Retina (tissue), 1 donor: ENCODE measurements around the gene CCM2.

Source experiments
- DNase-seq: peaks from one replicate; pipeline ENCODE4 v3.0.0-alpha.2; 2016

Gene CCM2

DNA sequence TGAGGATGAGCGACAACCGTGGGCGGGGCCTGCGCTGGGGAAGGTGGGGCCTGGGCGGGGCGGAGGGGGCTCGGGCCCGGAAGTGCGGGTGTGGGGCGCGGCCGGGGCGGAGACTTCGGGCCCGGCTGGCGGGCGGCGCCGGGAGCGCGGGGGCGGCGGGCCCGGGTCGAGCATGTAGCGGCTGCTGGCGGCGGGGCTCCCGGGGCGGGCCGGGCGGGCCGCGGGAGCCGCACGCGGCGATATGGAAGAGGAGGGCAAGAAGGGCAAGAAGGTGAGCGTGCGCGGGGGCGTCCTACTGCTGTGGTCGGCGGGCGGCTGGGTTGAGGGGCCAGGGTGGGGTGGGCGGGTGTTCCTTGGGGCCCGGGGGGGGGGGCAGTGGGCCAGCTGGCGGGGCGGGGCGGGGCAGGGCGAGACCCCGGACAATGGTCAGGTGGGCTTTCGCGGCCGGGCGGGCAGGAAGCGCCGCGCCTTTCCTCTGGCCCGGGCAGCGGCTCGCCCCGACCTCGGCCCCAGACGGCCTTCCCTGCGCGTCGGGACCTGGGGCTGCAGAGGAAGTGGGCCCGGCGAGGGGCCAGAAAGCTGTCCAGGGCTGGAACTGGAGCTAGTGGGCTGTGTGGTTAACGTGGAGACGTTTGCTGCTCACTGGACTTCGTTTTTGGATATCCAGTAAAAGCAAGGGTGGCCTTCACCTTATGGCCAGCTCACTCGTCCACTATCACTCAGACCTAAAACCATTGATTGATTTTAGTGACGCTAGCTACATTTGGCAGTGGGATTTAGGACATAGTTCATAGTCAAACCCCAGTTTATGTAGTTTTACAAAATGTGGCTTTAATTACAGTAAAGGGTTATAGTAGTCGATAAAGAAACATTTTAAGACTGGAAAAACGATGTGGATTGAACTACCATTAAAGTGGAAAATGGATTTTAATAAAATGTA, at the start of gene CCM2:
CCM2 (plus strand) TSS at position 109 of the 940 bp plus-strand sequence; CDS start at position 242, 133 bp downstream.
- DNase-seq, result peak; percentile 71

DNA sequence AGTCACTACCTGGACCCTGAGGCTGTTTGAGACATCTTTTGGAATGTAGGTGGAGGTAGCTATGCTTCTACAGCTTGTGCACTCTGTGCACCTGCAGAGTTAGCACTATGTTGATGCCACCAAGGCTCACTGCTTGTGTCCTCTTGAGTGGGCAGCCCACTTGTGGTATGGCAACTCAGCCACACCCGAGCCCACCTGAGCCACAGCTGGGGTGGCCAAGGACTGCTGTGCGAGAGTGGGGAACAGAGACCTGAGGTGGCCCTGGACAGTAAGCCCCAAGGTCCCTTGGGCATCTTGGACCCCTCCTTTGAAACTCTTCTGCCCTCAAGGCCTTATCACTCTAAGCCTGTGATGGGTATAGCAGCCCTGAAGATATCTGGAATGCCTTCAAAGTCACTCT, 46.8 kb upstream of the CCM2 start:
- no peak for DNase-seq

DNA sequence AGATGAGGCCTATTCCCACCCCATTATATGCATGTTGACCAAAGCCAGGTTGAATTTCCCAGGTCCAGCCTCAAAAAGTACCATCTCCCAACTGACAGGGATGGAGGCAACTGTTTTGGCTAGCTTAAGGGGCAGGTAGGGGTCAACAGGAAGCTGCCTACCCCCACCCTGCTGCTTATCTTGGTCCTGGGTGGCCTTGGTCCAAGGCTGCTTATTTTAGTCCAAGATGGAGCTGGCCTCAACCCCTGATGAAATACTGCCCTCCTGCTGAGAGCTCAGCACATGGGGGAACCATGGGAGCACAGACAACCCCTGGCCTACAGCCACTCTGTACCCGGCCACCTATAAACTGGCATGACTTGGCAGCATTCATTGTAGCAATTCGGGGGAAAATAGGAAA, 44.3 kb upstream of the CCM2 start:
- no peak for DNase-seq

DNA sequence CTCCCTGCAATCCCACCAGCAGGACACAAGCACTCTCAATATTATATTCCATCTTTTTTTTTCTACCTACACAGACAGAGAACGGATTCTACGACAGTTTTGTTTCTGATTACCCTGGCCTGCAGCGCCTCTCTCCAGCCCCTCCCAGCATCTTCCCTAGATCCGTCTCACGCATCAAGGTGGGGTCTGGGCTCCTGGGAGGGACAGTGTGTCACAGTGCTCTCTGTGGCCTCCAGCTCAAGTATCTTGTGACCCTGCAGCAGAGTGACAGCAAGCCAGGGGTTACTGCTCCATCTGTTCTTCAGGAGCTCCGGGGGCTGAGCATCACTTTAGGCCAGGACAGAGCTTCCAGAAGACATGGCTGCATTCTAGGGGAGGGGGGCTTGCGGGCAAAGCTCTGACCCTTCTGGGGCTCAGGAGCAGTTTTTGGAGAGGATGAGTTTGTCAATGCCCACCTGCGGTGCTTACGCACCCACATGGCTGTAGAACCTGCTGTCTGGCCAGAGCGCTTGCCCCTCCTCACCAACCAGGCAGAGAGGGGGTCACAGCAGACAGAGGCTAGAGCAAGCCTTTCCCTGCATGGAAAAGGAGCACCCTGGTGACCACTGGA, 43.7 kb upstream of the CCM2 start:
- no peak for DNase-seq

DNA sequence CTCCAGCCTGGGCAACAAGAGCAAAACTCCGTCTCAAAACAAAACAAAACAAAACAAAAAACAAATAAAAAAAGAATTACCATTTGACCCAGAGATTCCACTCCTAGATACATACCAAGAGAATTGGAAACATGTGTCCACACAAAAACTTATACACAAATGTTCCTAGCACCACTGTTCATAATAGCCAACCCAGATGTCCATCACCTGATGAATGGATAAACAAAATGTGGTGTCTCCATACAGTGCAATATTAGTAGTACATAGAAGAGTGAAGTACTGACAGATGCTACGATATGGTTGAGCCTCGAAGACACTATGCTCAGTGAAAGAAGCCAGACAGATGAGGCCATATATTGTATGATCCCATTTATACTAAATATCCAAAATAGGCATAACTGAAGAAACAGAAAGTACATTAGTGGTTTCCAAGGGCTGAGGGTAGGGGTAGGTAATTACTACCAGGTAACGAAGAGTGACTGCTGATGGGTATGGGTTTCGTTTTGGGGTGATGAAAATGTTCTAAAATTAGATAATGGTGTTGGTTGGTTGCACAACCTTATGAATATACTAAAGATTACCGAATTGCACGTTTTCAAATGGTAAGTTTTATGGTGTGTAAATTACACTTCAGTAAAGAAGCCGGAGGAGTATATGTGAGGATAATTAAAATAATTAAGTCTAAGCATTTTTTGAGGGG, 41.2 kb upstream of the CCM2 start:
- DNase-seq, result no peak

DNA sequence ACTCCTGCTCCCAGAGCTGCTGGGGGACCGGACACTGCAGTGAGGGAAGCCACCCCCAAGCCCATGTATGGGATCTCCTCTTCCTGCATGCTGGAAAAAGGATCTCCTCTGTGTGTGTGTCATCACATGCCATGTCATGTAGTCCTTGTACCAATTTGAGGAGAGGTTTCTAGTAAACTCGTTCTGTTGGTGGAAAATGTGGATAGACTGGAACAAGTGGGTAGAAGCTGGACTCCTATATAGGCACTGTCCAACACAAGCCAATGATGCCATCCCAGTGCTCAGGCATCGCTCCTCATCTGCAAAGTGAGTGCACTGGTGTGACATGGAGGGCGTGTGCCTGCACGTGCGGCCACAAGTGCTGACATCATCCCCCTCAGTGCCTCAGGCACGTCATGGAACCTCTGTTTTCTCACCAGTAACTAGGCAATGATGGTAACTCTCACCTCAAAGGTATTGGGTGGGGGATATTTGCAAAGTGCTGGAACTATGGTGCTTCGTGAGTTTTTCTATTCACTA, 40.5 kb upstream of the CCM2 start:
- DNase-seq, result no peak

DNA sequence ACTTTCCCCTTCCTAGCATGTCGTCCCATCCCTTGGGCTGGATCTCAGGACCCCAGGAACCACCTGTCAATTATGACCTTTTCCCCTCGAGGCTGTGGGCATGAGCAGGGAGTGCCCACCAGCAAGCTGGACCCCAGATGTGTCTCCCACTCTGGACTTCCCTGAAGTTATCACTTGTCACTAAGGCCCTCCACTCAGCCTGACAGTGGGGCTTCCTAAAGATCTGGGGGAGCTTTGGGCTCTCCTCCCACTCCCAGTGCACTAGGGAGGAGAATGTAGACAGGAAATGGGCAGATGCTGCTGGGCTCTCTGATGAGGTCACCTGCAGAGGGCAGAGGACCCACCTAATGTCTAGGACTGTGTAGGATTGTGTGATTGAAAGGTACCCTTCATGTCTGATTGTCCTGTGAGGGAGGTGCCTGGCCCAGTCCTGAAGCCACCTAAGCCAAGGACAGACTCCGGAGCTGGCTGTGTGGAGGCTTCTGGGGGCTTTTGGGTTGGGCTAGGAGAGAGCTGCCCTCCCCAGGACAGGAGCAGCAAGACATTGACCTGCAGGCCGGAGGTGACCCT, 39.9 kb upstream of the CCM2 start:
- DNase-seq, result no peak

DNA sequence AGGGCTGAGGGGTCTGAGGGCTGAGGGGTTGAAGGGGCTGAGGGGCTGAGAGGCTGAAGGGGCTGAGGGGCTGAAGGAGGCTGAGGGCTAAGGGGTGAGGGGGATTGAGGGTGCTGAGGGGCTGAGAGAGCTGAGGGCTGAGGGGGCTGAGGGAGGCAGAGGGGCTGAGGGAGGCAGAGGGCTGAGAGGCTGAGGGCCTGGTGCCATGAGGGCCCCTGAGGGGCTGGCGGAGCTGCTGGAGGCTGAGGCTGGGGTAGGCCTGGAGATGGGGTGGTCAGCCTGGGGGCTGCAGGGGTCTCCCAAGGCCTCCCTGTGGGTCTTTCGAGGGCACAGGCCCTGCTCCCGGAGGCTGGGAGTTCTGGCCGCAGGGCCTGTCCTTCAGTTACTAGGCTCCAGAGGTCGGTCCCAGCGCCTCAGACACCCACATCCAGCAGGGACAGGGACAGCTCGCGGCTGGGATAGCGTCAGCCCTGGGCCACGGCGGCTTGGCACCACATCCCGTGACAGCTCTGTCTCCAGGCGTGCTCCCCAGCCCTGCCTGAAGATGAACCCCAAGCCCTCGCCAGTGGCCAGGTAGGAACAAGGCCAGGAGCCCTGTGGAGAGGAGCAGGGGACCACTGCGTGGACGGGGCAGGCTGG, 38.0 kb upstream of the CCM2 start:
- no peak for DNase-seq

DNA sequence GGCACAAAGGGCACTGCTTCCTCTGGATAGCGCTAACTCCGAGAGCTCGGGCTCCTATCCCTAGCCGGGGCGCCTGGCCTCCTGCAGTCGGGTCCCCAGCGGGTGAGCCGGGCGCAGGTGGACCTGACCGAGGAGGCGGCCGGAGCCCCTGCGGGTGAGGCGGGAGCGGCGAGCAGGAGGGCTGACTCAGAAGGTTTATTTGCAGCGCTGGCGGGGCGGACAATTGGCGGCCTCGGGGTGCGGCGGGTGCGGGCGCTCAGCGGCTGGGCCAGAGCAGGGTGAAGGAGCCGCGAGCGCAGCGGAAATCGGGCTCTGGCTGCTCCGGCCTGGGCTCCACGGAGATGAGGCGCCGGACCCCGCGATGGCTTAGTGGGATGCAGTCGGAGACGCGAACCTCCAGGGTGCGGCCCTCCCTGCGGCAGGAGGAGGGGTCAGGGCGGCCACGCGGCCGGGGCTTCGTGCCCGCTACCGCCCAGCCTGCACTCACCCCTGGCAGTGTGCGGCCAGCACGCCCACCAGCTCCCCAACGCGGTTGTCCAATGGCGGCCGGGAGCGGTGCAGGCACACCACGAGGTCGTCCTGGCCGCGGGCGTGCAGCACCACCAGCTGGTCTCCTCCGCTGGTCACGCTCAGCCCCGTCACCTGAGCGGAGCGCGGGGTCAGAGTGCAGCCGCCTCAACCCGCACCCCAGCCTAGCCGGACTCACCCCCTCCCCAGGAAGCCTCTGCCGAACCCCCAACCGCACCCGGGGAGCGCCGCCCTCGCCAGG, 37.3 kb upstream of the CCM2 start:
- peak; percentile 83 for DNase-seq

DNA sequence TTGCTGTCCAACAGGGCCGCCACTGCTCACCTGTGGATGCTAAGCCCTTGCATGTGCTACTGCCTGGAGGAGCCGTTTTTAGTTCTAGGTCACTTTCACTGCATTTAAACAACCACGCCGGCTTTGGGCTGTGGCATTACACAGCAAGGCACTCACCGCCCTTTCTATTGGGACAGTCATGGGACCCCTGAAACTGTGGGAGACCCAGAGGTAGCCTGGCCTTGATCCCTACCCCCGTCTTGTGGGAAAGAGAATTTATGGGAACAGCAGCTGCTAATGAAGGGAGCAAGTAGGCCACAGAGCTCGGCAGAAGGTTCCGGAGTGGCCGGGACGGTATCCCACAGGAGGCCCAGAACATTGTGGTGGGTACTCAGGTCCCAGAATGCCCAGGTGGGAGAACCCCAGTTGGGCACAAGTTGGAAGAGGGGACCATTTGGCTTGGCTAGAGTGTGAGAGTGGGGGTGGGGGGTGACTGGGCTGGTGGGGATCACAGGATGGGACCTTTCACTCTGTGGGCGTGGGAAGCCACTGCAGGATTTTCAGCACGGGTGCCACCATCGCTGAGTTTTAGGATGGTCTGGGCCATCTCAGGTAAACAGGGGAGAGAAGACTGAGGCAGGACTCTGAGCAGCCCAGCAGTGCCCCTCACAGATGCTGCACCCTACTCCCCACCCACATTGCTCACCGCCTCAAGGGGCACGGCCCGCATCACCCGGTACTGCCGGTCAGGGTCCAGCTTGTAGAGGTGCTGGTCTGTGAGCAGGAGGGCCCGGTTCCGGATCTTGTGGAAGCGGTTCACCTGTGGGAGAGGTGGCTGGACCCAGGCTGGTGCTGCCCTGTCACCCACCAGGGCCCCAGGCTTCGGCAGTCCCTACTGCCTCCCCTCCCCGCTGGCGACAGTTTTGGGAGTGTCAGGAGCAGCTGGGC, 36.4 kb upstream of the CCM2 start:
- DNase-seq, result no peak

DNA sequence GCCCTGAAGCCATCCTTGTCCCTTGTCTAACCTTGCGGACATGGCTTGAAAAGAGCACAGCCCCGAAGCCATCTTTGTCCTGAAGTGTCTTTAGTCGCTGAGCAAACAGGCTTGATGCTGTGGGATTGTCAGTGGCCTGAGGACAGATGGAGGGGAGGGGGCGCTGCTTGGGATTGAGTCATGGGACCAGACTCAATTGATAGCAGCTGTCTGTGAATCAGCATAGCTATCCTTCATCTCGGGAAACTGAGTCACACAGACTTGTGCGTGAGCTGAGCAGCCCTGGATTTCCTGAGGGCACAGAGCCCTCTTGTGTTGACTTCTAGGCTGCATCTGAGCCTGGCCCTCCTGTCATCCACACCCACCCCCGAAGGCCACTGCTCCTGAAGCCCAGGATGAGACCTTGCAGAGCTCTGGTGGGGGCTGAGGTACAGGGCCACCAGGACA, 35.6 kb upstream of the CCM2 start:
- peak; percentile 47 for DNase-seq

DNA sequence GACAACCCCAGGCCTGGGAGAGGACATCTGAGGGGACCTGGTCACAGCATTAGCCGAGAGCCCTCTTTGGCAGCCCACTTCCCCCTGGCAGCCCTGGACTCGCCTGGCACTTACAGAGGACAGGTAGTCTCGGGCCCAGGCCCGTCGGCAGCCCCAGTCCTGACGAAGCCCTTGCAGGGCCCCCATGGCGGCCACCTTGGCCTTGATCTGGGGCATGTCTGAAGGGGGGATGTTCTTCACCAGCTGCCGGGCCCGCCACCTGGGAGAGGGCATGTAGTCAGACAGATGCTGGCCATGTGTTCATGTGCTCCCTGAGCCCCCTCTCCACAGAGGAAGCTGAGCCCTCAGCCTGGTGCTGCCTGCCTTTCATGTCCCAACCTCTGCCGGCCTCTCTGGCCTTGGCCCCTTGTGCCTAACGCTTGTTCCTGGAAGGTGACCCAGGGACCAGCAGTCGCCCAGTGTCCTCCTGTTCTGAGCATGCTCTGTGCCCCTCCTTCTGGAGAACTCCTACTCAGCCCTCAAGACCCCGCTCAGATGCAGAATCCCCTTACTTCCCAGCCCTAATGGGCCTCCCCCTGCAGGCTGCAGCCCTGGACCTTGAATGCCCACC, 35.1 kb upstream of the CCM2 start:
- DNase-seq, result peak; percentile 22

DNA sequence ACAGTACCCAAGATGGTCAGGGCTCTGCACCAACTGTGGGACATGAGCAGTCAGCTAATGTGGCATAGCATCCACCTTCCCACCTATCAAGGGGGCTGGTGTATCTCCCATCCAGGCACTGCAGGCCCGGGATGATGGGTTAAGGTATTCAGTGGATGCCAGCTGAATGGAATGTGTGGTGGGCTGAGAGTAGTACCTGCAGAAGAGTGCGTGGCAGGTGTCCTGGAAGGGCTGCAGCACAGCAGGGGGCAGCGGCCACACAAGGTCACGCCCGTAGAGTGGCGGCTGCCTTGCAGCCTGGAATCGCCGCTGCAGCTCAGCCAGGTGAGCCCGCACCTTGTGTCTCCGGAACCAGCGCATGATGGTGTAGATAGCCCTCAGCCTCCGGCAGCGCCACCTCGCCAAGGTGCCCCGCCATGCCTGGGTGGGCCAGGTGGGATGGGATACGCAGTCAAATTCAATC, 34.5 kb upstream of the CCM2 start:
- DNase-seq, result no peak

DNA sequence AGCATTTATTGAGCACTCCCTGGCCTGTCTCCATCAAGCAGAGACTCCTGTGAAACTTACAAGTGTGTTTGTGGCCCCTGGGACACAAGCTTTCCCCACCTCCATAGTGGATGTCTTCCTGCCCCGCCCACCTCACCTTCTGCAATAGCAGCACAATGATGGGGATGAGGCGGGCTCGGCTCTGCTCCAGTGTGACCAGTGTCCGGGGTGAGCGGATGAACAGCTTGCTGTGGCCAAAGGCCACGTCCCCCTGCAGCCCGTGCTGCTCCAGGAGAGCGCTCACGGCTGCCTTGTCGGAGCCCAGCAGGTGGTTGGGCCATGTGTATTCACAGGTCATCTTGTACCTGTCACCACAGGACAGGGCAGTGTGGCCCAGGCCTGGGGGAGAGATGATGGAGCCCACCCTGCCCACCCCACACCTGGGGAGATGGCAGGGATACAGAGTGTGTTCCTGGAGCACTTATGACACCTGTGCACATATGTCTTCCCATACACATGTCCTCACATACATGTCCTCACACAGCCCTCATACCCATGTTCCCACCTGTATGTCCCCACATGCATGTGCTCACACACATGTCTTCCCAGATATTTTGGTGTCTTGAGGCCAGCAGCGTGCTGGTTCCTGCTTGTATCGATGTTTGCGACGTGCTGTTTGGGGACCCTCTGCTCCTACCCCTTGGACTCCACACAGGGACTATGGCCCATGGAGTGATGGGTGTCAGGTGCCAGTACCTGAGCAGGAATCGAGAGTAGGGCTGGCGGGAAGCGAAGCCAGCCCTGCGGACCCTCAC, 33.9 kb upstream of the CCM2 start:
- no peak for DNase-seq

DNA sequence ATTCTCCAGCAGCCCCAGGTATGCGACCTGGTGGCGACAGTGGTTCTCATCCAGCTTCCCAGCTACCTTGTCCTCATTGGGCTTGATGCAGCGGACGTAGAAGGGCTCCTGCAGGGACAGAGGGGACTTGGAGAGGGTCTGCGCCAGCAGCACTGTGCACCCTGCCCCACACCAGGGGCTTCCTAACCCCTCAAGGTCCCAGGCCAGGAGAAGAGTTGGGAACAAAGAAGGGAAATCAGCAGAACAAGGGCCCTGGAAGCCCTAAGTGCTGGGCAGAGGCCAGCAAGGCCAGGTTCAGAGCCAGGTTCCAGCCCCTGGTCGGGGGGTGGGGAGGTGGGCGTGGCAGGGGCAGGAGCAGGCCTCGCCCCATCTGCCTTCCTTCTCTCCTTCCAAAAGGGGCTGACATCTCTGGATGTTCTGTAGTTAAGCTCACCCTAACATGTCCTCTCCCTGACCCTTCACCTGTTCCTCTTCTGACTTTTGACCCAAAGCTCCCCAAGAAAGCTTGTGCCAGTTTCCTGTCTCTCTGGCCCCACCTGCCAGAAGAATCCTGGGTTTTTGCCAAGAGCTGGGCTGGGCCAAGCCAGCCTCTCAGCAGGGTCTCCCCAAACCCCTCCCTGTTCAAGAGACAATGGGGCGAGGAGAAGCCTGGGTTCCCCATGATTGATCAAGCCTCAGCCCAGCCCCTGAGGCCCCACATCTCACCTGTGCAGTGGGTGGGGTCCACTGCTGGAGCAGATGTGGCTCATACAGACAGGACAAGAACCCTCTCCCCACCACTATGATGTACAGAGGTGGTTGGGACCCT, 33.1 kb upstream of the CCM2 start:
- no peak for DNase-seq

DNA sequence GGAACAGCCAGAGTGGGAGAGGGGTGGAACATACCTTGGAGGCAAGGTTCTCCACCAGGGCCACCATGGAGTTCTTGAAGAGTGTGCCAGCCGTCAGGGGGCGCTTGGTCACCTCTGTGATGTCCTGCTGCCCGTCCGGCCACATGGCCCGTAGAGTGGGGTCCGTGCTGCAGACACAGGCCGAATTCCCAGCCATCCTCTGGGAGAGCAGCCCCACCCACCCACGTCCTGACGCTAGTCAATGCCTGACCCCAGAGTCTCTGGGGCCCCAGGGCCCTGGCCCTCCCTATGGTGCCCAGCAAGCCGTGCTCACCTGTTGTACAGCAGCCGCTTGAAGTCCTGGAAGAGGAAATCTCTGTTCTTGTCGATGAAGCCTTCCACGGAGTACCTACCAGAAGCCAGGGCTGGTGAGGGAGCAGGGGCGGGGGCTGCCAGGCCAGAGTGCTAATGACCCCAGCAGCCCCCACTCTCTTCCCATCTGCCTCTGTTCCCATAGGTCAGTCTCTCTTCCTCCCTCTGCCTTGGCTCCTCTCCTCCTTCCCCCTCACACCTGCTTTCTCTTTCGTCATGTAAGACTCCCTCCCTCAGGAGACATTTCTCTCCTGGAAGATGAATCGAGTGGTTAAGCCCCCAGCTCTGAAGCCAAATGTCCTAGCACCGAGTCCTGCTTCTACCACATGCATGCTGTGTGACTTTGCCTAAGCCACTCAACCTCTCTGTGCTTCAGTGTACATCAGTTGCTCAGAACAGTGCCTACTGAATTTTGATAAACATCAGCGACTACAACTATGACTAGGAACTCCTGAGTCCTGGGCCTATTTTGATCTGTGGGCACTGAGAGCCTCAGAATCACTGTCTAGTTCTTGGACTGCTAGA, 32.2 kb upstream of the CCM2 start:
- peak; percentile 16 for DNase-seq

DNA sequence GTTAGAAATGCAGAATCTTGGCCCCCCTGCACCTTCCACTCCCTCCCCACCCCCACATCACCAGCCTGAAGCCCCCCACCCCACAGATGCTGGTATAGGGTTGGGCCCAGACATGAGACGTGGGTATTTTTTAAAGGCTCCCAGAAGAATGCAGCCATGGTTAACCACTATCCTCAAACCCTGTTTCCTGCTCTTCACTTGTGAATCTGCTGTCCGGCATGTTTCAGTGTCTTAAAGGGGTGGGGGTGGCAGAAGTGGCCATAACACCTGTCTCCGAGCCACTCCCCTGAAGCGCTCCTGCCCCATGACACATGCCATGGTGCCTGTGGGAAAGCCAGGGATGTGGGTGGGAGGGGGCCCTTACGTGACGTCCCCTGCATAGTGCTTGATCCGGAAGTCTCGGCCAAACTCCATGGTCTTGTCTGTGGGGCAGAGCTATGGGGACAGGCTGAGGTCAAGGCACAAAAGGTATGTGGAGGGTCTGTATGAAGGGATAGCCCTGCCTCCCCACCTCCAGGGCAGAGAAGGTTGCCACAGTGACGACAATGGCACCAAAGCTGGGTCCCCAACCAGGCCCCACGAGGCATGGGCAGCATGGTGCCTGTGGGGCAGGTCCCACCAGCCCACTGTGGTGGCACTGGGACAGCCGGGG, 30.8 kb upstream of the CCM2 start:
- no peak for DNase-seq
